Ectodermal cell (in vitro differentiated cells): Measurements from ENCODE around the gene STAB2.

Experiments
- H3K27ac ChIP-seq: 2 replicates; pipeline ENCODE4 v1.7.0; 2013; ENCODE audit warnings: mild to moderate bottlenecking, low read depth, low read length; ENCODE audit not compliant: insufficient read depth, poor library complexity, severe bottlenecking
- H3K27me3 ChIP-seq: 2 replicates; pipeline ENCODE4 v1.7.0; 2013; ENCODE audit warnings: mild to moderate bottlenecking, low read length; ENCODE audit not compliant: insufficient read depth, control insufficient read depth, poor library complexity, severe bottlenecking
- H3K36me3 ChIP-seq: one replicate; pipeline ENCODE4 v1.7.0; 2013; ENCODE audit warnings: low read length; ENCODE audit not compliant: control insufficient read depth, insufficient read depth
- H3K4me1 ChIP-seq: one replicate; pipeline ENCODE4 v1.7.0; 2013; ENCODE audit warnings: low read length; ENCODE audit not compliant: control insufficient read depth, insufficient read depth
- H3K4me3 ChIP-seq: 2 replicates; pipeline ENCODE4 v1.7.0; 2013; ENCODE audit warnings: low read depth, low read length, control low read depth; ENCODE audit not compliant: insufficient read depth
- H3K9me3 ChIP-seq: 2 replicates; pipeline ENCODE4 v1.7.0; 2013; ENCODE audit warnings: mild to moderate bottlenecking, low read length, moderate library complexity; ENCODE audit not compliant: control insufficient read depth
- WGBS, 2 experiments: methylation state at CpG; one replicate each; pipeline ENCODE4 v1.1.7; 2013; ENCODE audit warnings: missing lambda C conversion rate in 2 of 2; 5-methylcytosine and 5-hydroxymethylcytosine counted together

STAB2 gene

GRCh38 chr12:103679421-103680170, 92.5 kb downstream of the STAB2 start:
- no peak overlapping the region for H3K4me3 ChIP-seq
- 90 to 91% methylated on average over 7 of the region's 7 CpGs for WGBS, 2 experiments
- no peaks in the 10 kb centered on the region for H3K4me1 ChIP-seq
- no peaks in the 10 kb centered on the region for H3K27me3 ChIP-seq
- no peak overlapping the region for H3K27ac ChIP-seq
- H3K36me3 ChIP-seq: no peaks in the 10 kb centered on the region
- H3K9me3 ChIP-seq: no peaks in the 10 kb centered on the region

- no peak overlapping the region for H3K4me3 ChIP-seq
- no peaks in the 10 kb centered on the region for H3K36me3 ChIP-seq
- no peak overlapping the region for H3K27ac ChIP-seq
- no peaks in the 10 kb centered on the region for H3K9me3 ChIP-seq
- H3K4me1 ChIP-seq: no peaks in the 10 kb centered on the region
- H3K27me3 ChIP-seq: no peaks in the 10 kb centered on the region
- 89 to 91% methylated on average over 7 of the region's 7 CpGs for WGBS, 2 experiments
Measured at GRCh38 chr12:103680591-103681141, 93.6 kb downstream of the STAB2 start.

GRCh38 chr12:103686026-103686425, 99.0 kb downstream of the STAB2 start:
- Histone ChIP-seq H3K4me1 (no peaks in the 10 kb centered on the region), H3K36me3 (no peaks in the 10 kb centered on the region), H3K4me3 (no peak overlapping the region), H3K9me3 (no peaks in the 10 kb centered on the region), H3K27me3 (no peaks in the 10 kb centered on the region), H3K27ac (no peak overlapping the region)
- WGBS, 2 experiments: 85% methylated on average over 6 of the region's 6 CpGs

GRCh38 chr12:103687253-103687652, 100.2 kb downstream of the STAB2 start:
- H3K4me3 ChIP-seq: no peak overlapping the region
- H3K27ac ChIP-seq: no peak overlapping the region
- H3K4me1 ChIP-seq: no peaks in the 10 kb centered on the region
- no peaks in the 10 kb centered on the region for H3K9me3 ChIP-seq
- no peaks in the 10 kb centered on the region for H3K27me3 ChIP-seq
- WGBS, 2 experiments: 83 to 95% methylated on average over 2 of the region's 2 CpGs
- H3K36me3 ChIP-seq: no peaks in the 10 kb centered on the region

- Histone ChIP-seq H3K36me3 (no peaks in the 10 kb centered on the region), H3K27me3 (no peaks in the 10 kb centered on the region), H3K4me1 (no peaks in the 10 kb centered on the region), H3K9me3 (no peaks in the 10 kb centered on the region), H3K27ac (no peak overlapping the region), H3K4me3 (no peak overlapping the region)
- WGBS, 2 experiments: 93 to 95% methylated on average over 6 of the region's 6 CpGs
Measured at GRCh38 chr12:103688376-103689063, 101.4 kb downstream of the STAB2 start.

- H3K27ac ChIP-seq: no peak overlapping the region
- H3K27me3 ChIP-seq: no peaks in the 10 kb centered on the region
- WGBS, 2 experiments: 85 to 92% methylated on average over 2 of the region's 2 CpGs
- no peaks in the 10 kb centered on the region for H3K4me1 ChIP-seq
- H3K9me3 ChIP-seq: no peaks in the 10 kb centered on the region
- no peaks in the 10 kb centered on the region for H3K36me3 ChIP-seq
- no peak overlapping the region for H3K4me3 ChIP-seq
Measured at GRCh38 chr12:103690426-103690825, 103.4 kb downstream of the STAB2 start.

- 96 to 97% methylated on average over 3 of the region's 3 CpGs for WGBS, 2 experiments
Measured at GRCh38 chr12:103691063-103691462, 104.0 kb downstream of the STAB2 start.

GRCh38 chr12:103696101-103696500, 109.0 kb downstream of the STAB2 start:
- Histone ChIP-seq H3K36me3 (no peaks in the 10 kb centered on the region), H3K27ac (no peak overlapping the region), H3K4me3 (no peak overlapping the region), H3K9me3 (no peaks in the 10 kb centered on the region), H3K27me3 (no peaks in the 10 kb centered on the region), H3K4me1 (no peaks in the 10 kb centered on the region)
- WGBS, 2 experiments: 93 to 95% methylated on average over 4 to 5 of the region's 5 CpGs

More at GRCh38 chr12:103691063-103691462, 104.0 kb downstream of the STAB2 start:
- Histone ChIP-seq H3K4me3 (no peak overlapping the region), H3K27ac (no peak overlapping the region), H3K9me3 (no peaks in the 10 kb centered on the region), H3K36me3 (no peaks in the 10 kb centered on the region), H3K4me1 (no peaks in the 10 kb centered on the region), H3K27me3 (no peaks in the 10 kb centered on the region)

- Histone ChIP-seq H3K36me3 (no peaks in the 10 kb centered on the region), H3K27ac (no peak overlapping the region), H3K27me3 (no peaks in the 10 kb centered on the region), H3K4me3 (no peak overlapping the region), H3K9me3 (no peaks in the 10 kb centered on the region), H3K4me1 (no peaks in the 10 kb centered on the region)
- 82 to 89% methylated on average over 8 to 9 of the region's 9 CpGs for WGBS, 2 experiments
Measured at GRCh38 chr12:103697971-103698751, 111.1 kb downstream of the STAB2 start.
